Measurements from ENCODE around the gene DGAT2.

GRCh38 chr11:75801362-75802020, 32.9 kb downstream of the DGAT2 start:
- no peak for TF ChIP-seq CTCF (conservative IDR thresholded peaks at IDR 0.05)
- TF ChIP-seq EZH2 (IDR thresholded peaks at IDR 0.05; ENCODE audit: low read depth): no peak
